ENCODE results near the gene MED1.
"Not testable (repeated sequence)": the region's sequence is repeated elsewhere in the genome, so short reads cannot be mapped to it uniquely, and the experiment has no call there.

The MED1 gene

GRCh38 chr17:39410279-39410678 is 40.8 kb downstream of the MED1 start:
- no peak for DNase-seq (ENCODE audit: low read depth)

- no peak for DNase-seq (ENCODE audit: low read depth)
Observed at GRCh38 chr17:39408360-39408759, 42.7 kb downstream of the MED1 start.

GRCh38 chr17:39406951-39407350 is 44.1 kb downstream of the MED1 start:
- no peak for DNase-seq (ENCODE audit: low read depth)

- DNase-seq (ENCODE audit: low read depth) = no peak
Observed at GRCh38 chr17:39405436-39405835, 45.6 kb downstream of the MED1 start.

- peak; percentile 75 for DNase-seq (ENCODE audit: low read depth)
Observed at GRCh38 chr17:39404542-39405378, 46.3 kb downstream of the MED1 start.

GRCh38 chr17:39402890-39403605 is 48.0 kb downstream of the MED1 start:
- no peak for DNase-seq (ENCODE audit: low read depth)

GRCh38 chr17:39402244-39402889 is 48.7 kb downstream of the MED1 start:
- DNase-seq (ENCODE audit: low read depth) = peak; percentile 87

- peak; percentile 87 for DNase-seq (ENCODE audit: low read depth)
Observed at GRCh38 chr17:39401412-39402243, 49.4 kb downstream of the MED1 start, which contains the start of gene FBXL20. Gene FBXL20, minus strand, starts transcription at chr17:39401626. Its CDS starts 224 bp downstream, at chr17:39401402.

GRCh38 chr17:39400547-39401411 is 50.3 kb downstream of the MED1 start:
- no peak for DNase-seq (ENCODE audit: low read depth)

- DNase-seq (ENCODE audit: low read depth) = no peak
Observed at GRCh38 chr17:39399791-39400190, 51.3 kb downstream of the MED1 start.

GRCh38 chr17:39393736-39394135 is 57.3 kb downstream of the MED1 start:
- DNase-seq (ENCODE audit: low read depth) = no peak

- DNase-seq (ENCODE audit: low read depth) = no peak
Observed at GRCh38 chr17:39391448-39391847, 59.6 kb downstream of the MED1 start.

GRCh38 chr17:39385040-39385439 is 66.0 kb downstream of the MED1 start:
- no peak for DNase-seq (ENCODE audit: low read depth)

- DNase-seq (ENCODE audit: low read depth) = no peak
Observed at GRCh38 chr17:39380144-39380543, 70.9 kb downstream of the MED1 start.

GRCh38 chr17:39376434-39376833 is 74.6 kb downstream of the MED1 start:
- DNase-seq (ENCODE audit: low read depth) = no peak

- not testable (repeated sequence) for DNase-seq (ENCODE audit: low read depth)
Observed at GRCh38 chr17:39367805-39368204, 83.3 kb downstream of the MED1 start.

- no peak for DNase-seq (ENCODE audit: low read depth)
Observed at GRCh38 chr17:39365872-39366271, 85.2 kb downstream of the MED1 start.

- peak; percentile 71 for DNase-seq (ENCODE audit: low read depth)
Observed at GRCh38 chr17:39365242-39365641, 85.8 kb downstream of the MED1 start.

GRCh38 chr17:39364236-39365025 is 86.6 kb downstream of the MED1 start:
- no peak for DNase-seq (ENCODE audit: low read depth)

GRCh38 chr17:39361064-39361463 is 90.0 kb downstream of the MED1 start:
- no peak for DNase-seq (ENCODE audit: low read depth)
